Gastrocnemius medialis (tissue), 4 donors: Measurements from ENCODE around the gene SKA2. TPM values are rescaled to one million over a fixed set of nuclear protein-coding genes. Genes with fewer than 3 reads are reported as not detected.

Experiments used
- microRNA counts, 2 donors: library from miRNA; unstranded; fragments of <30 nt; microRNA quantifications; one replicate each; lab custom pipeline; 2016
- microRNA-seq, 2 donors: library from miRNA; unstranded; fragments of <30 nt; microRNA quantifications; one replicate each; pipeline ENCODE4, GENCODE V29; 2016; ENCODE audit warnings: borderline replicate concordance in 2 of 2
- total RNA-seq, 4 donors: library from RNA; depleted of rRNA; stranded (reverse); fragments of >200 nt; gene quantifications; one replicate each; pipeline versions ENCODE4 v1.1.0 to v1.2.3, GENCODE V29; 2016

SKA2 gene
- total RNA-seq, 4 donors from 2014 or later: 4.1 to 17.8 (median 8.7) TPM

MicroRNAs within 50 kb of the gene (microRNA counts, 767-probe panel; counts per million panel counts)
- microRNA hsa-miR-301a-3p (lab: Ali Mortazavi, UCI): 356 to 448 counts per million in 2 donors
- microRNA hsa-miR-454-3p (lab: Ali Mortazavi, UCI): 356 to 448 counts per million in 2 donors

Small RNA genes lying within 50 kb of the gene (microRNA-seq; reads per million reads assigned to microRNA genes)
- gene MIR301A: 16.6 to 35.0 reads per million in 2 donors
- gene MIR454: 570 to 603 reads per million in 2 donors

Other genes starting within 250 kb of the SKA2 start
- gene TRIM37, start 48.3 kb downstream of the SKA2 start, total RNA-seq: 10 to 100 TPM; 16.1 to 17.5 (median 16.3) TPM
- 1 to 10 TPM in 1 of 4 donors, under 1 TPM in 2, not detected in 1; 0.20 to 7.9 (median 0.53) TPM for gene PRR11, start 560 bp upstream of the SKA2 start, total RNA-seq
- 10 to 100 TPM in 2 of 4 donors, 1 to 10 TPM in 2; 6.7 to 11.7 (median 10.0) TPM for gene SMG8, start 54.8 kb upstream of the SKA2 start, total RNA-seq
- under 1 TPM in 3 of 4 donors, not detected in 1; 0.29 to 0.95 (median 0.29) TPM for gene GDPD1, start 65.3 kb upstream of the SKA2 start, total RNA-seq
- gene YPEL2, start 176.5 kb upstream of the SKA2 start, total RNA-seq: 10 to 100 TPM; 18.9 to 27.4 (median 22.2) TPM